ENCODE data around the gene ARRDC5.

GRCh38 chr19:4911314-4911713 is 8.6 kb upstream of the ARRDC5 start:
- TF ChIP-seq CTCF (optimal IDR thresholded peaks at IDR 0.05 in 1 of 3, IDR thresholded peaks at IDR 0.05 in 1 of 3, conservative IDR thresholded peaks at IDR 0.05 in 1 of 3; ENCODE audit: extremely low read depth in 1 of 3, insufficient read depth in 2 of 3, low read length in 3 of 3) = no peak
- no peak for TF ChIP-seq EZH2 (IDR thresholded peaks at IDR 0.05; ENCODE audit: low read length)

Data from keratinocyte (primary cell).